ENCODE data around the gene MLST8. TPM values are rescaled to one million over a fixed set of nuclear protein-coding genes. Genes with fewer than 3 reads are reported as not detected.
"Not testable (repeated sequence)": the region's sequence is repeated elsewhere in the genome, so short reads cannot be mapped to it uniquely, and the experiment has no call there.

Gene MLST8
- total RNA-seq, 1 donor from 2014 or later, result 15.3 TPM

DNA sequence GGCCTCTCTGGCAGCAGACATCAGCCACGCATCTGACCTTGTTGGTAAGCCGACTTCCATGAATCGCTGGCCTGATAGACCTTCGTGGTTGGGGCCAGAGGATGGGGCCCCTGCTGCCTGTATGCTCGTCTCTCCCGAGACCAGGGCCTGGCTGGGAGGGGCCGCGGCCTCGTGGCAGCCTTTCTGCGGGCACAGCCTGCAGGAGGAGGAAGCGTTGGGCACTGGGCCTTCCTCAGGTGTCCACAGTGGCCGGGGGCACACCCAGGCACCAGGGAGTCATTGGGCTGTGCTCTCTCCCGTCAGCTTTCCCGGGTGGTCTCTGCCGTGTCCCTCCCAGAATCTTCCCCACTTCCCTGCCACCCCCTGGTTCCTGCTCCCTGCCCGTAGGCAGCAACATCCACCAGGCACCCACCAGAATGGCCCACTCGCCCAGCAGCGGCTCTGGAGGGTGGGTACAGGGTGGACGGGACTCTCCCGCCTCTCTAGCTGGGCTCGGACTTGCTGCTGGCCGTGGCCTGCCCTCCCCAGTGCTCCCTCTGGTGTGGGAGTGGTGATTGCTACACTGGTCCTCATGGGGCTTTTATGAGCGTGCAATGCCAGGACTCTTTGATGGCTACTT is 24.5 kb downstream of the MLST8 start:
- DNase-seq (ENCODE audit: low read depth in 2 of 2), result no peak

GRCh38 chr16:2230376-2230775 is 25.1 kb downstream of the MLST8 start:
- no peak for DNase-seq (ENCODE audit: low read depth in 2 of 2)

DNA sequence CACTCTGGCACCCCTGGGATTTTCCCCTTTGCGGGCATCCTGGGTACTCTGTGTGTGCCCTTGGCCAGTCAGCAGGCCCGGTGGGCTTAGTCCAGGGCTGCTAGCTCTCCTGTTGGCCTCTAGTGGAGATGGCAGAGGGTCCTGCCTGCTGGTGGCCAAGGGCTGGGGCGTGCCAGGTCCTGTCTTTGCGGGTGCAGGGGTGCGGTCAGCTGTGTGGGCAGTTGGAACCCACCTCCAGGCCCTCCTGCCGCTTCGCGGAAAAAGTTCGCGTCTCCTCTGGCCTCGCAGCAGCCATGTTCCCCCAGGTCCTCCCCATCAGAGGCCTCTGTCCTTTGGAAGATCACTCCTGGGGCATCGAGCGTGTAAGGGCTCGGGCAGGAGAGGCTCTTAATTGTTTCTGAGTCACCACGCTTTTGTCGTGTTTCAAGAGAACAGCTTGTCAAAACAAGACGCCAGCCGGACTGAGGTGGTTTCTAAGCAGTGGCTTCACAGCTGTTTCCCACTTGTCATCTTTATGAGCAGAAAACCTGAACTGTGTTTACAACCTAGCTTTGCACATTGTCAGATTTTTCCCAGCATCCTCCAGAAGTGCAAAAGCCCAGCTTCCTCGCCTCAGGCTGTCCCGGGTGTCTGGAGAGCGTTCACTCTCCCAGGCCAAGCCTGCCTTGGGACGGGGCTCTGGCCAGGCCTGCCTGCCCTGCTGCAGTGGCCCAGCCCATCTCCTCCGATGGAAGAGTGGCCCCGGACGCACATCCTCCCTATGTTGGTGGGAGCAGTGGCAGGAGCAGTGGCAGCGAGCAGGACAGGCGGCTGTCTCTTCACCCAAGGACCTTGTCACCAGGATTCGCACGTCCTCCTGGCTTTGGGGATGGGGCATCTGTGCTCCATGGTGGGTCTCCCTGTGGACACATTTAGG is 26.0 kb downstream of the MLST8 start:
- DNase-seq (ENCODE audit: low read depth in 2 of 2), result no peak

DNA sequence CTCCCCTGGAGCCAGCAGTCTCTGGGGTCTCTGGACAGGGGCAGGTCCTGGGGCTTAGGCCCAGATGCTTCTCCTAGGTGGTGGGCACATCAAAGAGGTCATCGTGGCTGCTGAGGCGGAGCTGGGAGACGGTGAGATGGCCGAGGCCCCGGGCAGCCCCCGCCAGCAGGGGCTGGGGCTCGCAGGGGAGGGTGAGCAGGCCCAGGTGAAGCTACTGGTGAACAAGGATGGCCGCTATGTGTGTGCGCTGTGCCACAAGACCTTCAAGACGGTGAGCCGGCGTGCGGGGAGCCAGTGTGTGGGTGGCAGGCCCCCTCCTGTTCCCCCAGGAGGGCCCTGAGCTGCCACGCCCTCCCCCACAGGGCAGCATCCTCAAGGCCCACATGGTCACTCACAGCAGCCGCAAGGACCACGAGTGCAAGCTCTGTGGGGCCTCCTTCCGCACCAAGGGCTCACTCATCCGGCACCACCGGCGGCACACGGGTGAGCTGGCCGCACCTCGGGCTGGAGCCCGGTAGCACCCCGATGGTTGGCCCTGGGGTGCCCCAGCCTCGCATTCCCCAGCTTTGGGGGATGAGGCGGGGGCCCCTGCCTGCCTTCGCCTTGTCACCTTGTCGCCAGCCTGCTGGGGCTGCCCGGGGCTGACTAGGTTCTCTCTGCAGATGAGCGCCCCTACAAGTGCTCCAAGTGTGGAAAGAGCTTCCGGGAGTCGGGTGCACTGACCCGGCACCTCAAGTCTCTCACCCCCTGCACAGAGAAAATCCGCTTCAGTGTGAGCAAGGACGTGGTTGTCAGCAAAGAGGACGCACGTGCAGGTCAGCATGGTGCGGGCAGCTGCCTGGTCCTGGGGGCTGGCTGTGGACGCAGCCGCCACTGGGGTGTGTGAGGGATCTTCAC is 27.1 kb downstream of the MLST8 start:
- DNase-seq (ENCODE audit: low read depth in 2 of 2), result no peak

- no peak for DNase-seq (ENCODE audit: low read depth in 2 of 2)
These were observed 28.0 kb downstream of the MLST8 start for GRCh38 chr16:2233046-2233775.

DNA sequence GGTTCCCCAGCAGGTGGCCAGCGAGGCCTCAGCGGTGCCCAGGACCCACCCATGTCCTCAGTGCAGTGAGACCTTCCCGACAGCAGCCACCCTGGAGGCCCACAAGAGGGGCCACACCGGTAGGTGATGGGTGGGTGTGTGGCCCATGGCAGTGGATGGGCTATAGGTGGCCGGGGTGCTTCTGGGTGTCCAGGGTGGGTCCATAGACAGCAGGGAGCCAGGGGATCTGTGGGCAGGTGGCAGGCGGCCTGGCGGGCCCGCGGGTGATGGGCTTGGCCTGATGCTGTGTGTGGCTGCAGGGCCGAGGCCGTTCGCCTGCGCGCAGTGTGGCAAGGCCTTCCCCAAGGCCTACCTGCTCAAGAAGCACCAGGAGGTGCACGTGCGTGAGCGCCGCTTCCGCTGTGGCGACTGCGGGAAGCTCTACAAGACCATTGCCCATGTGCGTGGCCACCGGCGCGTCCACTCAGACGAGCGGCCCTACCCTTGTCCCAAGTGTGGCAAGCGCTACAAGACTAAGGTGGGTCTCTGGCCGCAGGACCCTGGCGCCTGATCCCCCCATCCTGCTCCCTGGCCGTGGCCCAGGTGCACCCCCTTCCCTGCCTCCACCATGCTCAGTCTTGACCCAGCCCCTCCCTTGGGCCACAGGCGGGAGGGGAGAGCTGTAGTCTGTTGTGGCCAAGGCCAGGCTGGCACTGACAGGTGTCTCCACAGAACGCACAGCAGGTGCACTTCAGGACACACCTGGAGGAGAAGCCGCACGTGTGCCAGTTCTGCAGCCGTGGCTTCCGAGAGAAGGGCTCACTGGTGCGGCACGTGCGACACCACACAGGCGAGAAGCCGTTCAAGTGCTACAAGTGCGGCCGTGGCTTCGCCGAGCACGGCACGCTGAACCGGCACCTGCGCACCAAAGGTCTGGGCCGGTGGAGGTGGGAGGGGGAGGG is 28.9 kb downstream of the MLST8 start:
- no peak for DNase-seq (ENCODE audit: low read depth in 2 of 2)

- DNase-seq (ENCODE audit: low read depth in 2 of 2), result no peak
These were observed 29.5 kb downstream of the MLST8 start for GRCh38 chr16:2234813-2235170.

DNA sequence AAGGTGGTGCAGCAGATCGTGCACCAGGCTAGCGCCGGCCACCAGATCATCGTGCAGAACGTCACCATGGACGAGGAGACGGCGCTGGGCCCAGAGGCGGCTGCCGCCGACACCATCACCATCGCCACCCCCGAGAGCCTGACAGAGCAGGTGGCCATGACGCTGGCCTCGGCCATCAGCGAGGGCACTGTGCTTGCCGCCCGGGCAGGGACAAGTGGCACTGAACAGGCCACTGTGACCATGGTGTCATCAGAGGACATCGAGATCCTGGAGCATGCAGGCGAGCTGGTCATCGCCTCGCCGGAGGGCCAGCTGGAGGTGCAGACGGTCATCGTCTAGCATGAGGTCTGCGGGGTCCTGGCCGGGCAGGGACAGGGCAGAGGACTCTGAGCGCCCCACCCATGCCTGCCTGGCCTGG is 30.0 kb downstream of the MLST8 start:
- no peak for DNase-seq (ENCODE audit: low read depth in 2 of 2)

DNA sequence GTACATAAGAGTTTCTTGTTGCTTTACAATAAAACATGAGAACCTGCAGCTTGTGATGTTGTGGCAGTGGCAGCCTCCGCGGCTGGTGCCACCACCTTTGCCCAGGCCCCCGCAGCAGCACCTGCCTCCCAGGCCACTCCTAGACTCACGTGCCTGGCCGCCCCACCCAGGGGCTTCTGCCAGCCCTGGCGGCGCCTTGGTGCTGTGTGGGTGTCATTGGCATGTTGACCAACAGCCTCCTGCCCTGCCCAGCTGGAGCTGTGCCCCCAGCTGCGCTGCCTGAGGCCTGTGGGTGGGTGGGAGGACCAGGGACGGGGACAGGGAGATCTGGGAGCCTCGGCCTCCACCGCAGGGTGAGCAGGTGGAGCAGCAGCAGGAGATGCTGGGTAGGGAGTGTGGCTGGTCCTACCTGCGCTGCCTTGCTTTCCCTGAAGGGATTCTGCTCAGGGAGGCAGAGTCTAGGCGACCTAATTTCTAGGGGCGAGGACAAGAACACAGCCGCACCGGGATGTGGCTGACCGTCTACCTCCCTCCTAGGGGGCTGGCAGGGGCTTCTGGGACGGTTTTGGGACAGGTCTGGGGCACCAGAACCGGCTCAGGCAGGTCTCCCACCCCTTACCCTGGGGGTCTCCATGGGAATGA is 30.6 kb downstream of the MLST8 start:
- DNase-seq (ENCODE audit: low read depth in 2 of 2), result no peak

DNA sequence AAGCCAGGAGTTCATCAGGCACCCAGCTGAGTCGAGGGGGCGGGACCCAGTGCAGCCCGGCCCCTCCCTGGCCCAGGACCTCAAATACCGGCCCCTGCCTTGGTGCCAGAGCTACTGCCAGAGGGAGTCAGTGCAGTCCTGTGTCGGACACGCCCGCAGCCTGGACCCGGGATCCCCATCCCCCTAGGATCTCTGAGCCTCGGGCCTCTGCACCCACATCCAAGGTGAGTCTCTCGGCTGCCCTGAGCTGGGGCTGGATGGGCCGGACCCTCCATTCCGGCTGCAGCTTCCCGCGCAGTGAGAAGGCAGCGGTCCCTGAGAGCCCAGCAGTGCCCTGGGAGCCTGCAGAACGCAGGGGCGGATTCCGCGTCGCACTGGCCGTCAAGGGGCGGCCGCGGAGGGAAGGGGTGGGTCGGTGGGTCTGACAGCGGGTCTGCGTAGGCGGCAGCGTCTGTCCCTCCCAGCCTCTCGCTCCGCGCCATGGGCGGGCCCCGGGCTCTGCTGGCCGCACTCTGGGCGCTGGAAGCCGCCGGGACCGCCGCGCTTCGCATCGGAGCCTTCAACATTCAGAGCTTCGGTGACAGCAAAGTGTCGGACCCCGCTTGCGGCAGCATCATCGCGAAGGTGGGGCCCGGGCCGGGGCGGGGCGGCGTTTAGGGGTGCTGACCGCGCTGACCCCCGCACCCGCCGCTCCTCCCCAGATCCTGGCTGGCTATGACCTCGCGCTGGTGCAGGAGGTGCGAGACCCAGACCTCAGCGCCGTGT is 31.3 kb downstream of the MLST8 start, which contains the start of gene DNASE1L2:
DNASE1L2 (plus strand) TSS at position 108 of the 765 bp plus-strand sequence; CDS start at position 481, 373 bp downstream.
- DNase-seq (ENCODE audit: low read depth in 2 of 2), result peak in 1 of 2 donors; percentile 47

- DNase-seq (ENCODE audit: low read depth in 2 of 2), result no peak
These were observed 31.8 kb downstream of the MLST8 start for GRCh38 chr16:2237102-2237482.

- no peak for DNase-seq (ENCODE audit: low read depth in 2 of 2)
These were observed 32.4 kb downstream of the MLST8 start for GRCh38 chr16:2237493-2238149.

- DNase-seq (ENCODE audit: low read depth in 2 of 2), result no peak
These were observed 33.0 kb downstream of the MLST8 start for GRCh38 chr16:2238150-2238837.

DNA sequence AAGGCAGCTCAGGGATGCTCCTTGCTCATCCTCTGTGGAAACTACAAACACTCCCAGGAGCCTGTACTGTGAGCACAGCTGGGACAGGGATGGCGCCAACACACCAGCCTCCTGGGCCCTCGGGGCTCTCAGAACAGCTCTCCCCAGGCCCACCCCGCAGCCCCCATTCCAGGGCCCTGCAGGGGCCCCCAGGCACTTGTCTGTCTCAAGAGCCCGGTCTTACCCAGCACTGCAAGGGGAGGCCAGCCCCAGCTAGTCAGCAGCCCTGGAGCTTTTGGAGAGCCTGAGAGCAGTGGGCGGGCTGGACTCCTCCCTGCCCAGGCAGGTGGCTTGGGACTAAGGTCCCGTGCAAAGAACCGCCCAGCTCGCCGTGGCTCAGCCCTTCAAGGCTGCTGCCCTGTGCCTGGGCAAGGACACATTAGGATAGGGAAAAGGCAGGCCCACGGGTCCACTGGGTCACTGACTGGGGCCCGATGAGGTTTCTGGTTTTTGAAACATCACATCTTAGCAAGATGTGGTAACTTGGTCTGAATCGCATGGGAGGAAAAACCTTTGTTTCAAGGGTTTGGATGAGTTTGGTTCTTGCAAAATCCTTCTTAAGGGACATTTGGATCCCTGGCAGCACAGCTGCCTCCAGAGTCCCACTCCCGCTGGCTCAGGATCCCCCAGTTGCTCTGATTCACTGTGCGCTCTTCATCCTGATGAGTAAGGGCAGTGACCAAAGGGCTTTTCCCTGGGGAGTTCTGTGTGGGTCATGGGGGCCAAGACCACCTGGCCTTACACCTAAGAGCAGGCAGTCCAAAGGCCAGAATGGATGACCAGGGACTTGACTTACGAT is 33.8 kb downstream of the MLST8 start:
- no peak for DNase-seq (ENCODE audit: low read depth in 2 of 2)

DNA sequence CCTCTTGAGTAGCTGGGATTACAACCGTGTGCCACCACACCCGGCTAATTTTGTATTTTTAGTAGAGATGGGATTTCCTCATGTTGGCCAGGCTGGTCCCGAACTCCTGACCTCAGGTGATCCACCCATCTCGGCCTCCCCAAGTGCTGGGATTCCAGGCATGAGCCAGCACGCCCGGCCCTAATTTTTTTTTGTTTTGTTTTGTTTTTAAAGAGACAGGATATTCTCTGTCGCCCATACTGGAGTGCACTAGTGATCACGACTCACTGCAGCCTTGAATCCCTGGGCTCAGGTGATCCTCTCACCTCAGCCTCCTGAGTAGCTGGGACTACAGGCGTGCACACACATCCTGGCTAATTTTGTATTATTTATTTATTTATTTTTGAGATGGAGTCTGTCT is 35.1 kb downstream of the MLST8 start:
- not testable (repeated sequence) for DNase-seq (ENCODE audit: low read depth in 2 of 2)

- no peak for DNase-seq (ENCODE audit: low read depth in 2 of 2)
These were observed 37.3 kb downstream of the MLST8 start for GRCh38 chr16:2242598-2242997.

GRCh38 chr16:2243031-2243528 is 37.8 kb downstream of the MLST8 start:
- DNase-seq (ENCODE audit: low read depth in 2 of 2), result no peak

All from dermis microvascular lymphatic vessel endothelial cell (primary cell).